ENCODE measurements around the gene ITGAE.

Gene ITGAE

GRCh38 chr17:3805581-3805980 is 4.6 kb upstream of the ITGAE start:
- no peak overlapping the region for H3K27ac ChIP-seq (ENCODE audit: low read depth in 2 of 2, low read length in 2 of 2)
- peaks cover 26 to 30% of the 10 kb centered on the region in 2 donors for H3K36me3 ChIP-seq (ENCODE audit: control insufficient read depth in 2 of 2, insufficient read depth in 2 of 2, low read length in 2 of 2)

GRCh38 chr17:3804503-3804931 is 3.5 kb upstream of the ITGAE start:
- Histone ChIP-seq H3K9ac (ENCODE audit: low read depth in 1 of 2, low read length in 2 of 2) (no peak overlapping the region), H3K4me1 (ENCODE audit: control insufficient read depth in 2 of 2, insufficient read depth in 2 of 2, low read length in 2 of 2) (peaks cover 0 to 4% of the 10 kb centered on the region in 2 donors)

More at GRCh38 chr17:3805581-3805980, 4.6 kb upstream of the ITGAE start:
- Histone ChIP-seq H3K9me3 (ENCODE audit: control insufficient read depth in 2 of 2, low read length in 2 of 2) (no peaks in the 10 kb centered on the region), H3K27me3 (ENCODE audit: control insufficient read depth in 2 of 2, insufficient read depth in 2 of 2, low read length in 2 of 2) (no peaks in the 10 kb centered on the region), H3K4me3 (ENCODE audit: low read length in 2 of 2) (no peak overlapping the region), H3K4me1 (ENCODE audit: control insufficient read depth in 2 of 2, insufficient read depth in 2 of 2, low read length in 2 of 2) (peaks cover 0 to 4% of the 10 kb centered on the region in 2 donors), H3K9ac (ENCODE audit: low read depth in 1 of 2, low read length in 2 of 2) (no peak overlapping the region)

GRCh38 chr17:3803308-3803640 is 2.3 kb upstream of the ITGAE start:
- Histone ChIP-seq H3K36me3 (ENCODE audit: control insufficient read depth in 2 of 2, insufficient read depth in 2 of 2, low read length in 2 of 2) (peaks cover 14 to 18% of the 10 kb centered on the region in 2 donors), H3K9me3 (ENCODE audit: control insufficient read depth in 2 of 2, low read length in 2 of 2) (no peaks in the 10 kb centered on the region), H3K4me3 (ENCODE audit: low read length in 2 of 2) (no peak overlapping the region), H3K27ac (ENCODE audit: low read depth in 2 of 2, low read length in 2 of 2) (no peak overlapping the region), H3K27me3 (ENCODE audit: control insufficient read depth in 2 of 2, insufficient read depth in 2 of 2, low read length in 2 of 2) (no peaks in the 10 kb centered on the region), H3K9ac (ENCODE audit: low read depth in 1 of 2, low read length in 2 of 2) (no peak overlapping the region), H3K4me1 (ENCODE audit: control insufficient read depth in 2 of 2, insufficient read depth in 2 of 2, low read length in 2 of 2) (peaks cover 0 to 4% of the 10 kb centered on the region in 2 donors)

More at GRCh38 chr17:3804503-3804931, 3.5 kb upstream of the ITGAE start:
- H3K9me3 ChIP-seq (ENCODE audit: control insufficient read depth in 2 of 2, low read length in 2 of 2), result no peaks in the 10 kb centered on the region
- no peaks in the 10 kb centered on the region for H3K27me3 ChIP-seq (ENCODE audit: control insufficient read depth in 2 of 2, insufficient read depth in 2 of 2, low read length in 2 of 2)
- peaks cover 18 to 22% of the 10 kb centered on the region in 2 donors for H3K36me3 ChIP-seq (ENCODE audit: control insufficient read depth in 2 of 2, insufficient read depth in 2 of 2, low read length in 2 of 2)
- no peak overlapping the region for H3K4me3 ChIP-seq (ENCODE audit: low read length in 2 of 2)
- H3K27ac ChIP-seq (ENCODE audit: low read depth in 2 of 2, low read length in 2 of 2), result no peak overlapping the region

- Histone ChIP-seq H3K4me1 (ENCODE audit: control insufficient read depth in 2 of 2, insufficient read depth in 2 of 2, low read length in 2 of 2) (peaks cover 0 to 4% of the 10 kb centered on the region in 2 donors), H3K27me3 (ENCODE audit: control insufficient read depth in 2 of 2, insufficient read depth in 2 of 2, low read length in 2 of 2) (no peaks in the 10 kb centered on the region), H3K36me3 (ENCODE audit: control insufficient read depth in 2 of 2, insufficient read depth in 2 of 2, low read length in 2 of 2) (peaks cover 8 to 12% of the 10 kb centered on the region in 2 donors), H3K9ac (ENCODE audit: low read depth in 1 of 2, low read length in 2 of 2) (no peak overlapping the region), H3K4me3 (ENCODE audit: low read length in 2 of 2) (no peak overlapping the region), H3K9me3 (ENCODE audit: control insufficient read depth in 2 of 2, low read length in 2 of 2) (no peaks in the 10 kb centered on the region), H3K27ac (ENCODE audit: low read depth in 2 of 2, low read length in 2 of 2) (no peak overlapping the region)
Measured at GRCh38 chr17:3802461-3803307, 1.7 kb upstream of the ITGAE start.

DNA sequence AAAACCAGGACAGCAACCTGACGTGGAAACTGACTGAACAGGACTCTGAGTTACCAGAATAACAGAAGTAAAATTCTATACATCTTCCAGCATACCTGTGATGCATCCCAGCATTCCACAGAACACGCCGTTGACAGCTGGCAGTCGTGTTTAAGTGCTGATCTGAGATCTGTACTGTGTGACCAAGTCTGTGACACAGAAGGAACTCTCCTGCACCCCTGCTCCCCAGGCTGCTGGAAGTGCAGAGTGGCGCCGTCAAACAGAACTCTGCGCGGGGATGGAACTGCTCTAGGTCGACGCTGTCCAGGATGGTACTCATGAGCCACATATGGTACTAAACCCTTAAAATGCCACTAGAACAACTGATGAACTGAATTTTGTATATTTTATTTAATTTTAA is 804 bp upstream of the ITGAE start:
- Histone ChIP-seq H3K4me1 (ENCODE audit: control insufficient read depth in 2 of 2, insufficient read depth in 2 of 2, low read length in 2 of 2) (peaks cover 0 to 4% of the 10 kb centered on the region in 2 donors), H3K9me3 (ENCODE audit: control insufficient read depth in 2 of 2, low read length in 2 of 2) (no peaks in the 10 kb centered on the region), H3K9ac (ENCODE audit: low read depth in 1 of 2, low read length in 2 of 2) (no peak overlapping the region), H3K4me3 (ENCODE audit: low read length in 2 of 2) (no peak overlapping the region), H3K27ac (ENCODE audit: low read depth in 2 of 2, low read length in 2 of 2) (no peak overlapping the region), H3K27me3 (ENCODE audit: control insufficient read depth in 2 of 2, insufficient read depth in 2 of 2, low read length in 2 of 2) (no peaks in the 10 kb centered on the region), H3K36me3 (ENCODE audit: control insufficient read depth in 2 of 2, insufficient read depth in 2 of 2, low read length in 2 of 2) (peaks cover under 1 to 3% of the 10 kb centered on the region in 2 donors)

GRCh38 chr17:3801347-3801746 is 359 bp upstream of the ITGAE start:
- Histone ChIP-seq H3K9ac (ENCODE audit: low read depth in 1 of 2, low read length in 2 of 2) (no peak overlapping the region), H3K36me3 (ENCODE audit: control insufficient read depth in 2 of 2, insufficient read depth in 2 of 2, low read length in 2 of 2) (peaks cover 0 to under 1% of the 10 kb centered on the region in 2 donors), H3K4me3 (ENCODE audit: low read length in 2 of 2) (no peak overlapping the region), H3K9me3 (ENCODE audit: control insufficient read depth in 2 of 2, low read length in 2 of 2) (no peaks in the 10 kb centered on the region), H3K27ac (ENCODE audit: low read depth in 2 of 2, low read length in 2 of 2) (no peak overlapping the region), H3K4me1 (ENCODE audit: control insufficient read depth in 2 of 2, insufficient read depth in 2 of 2, low read length in 2 of 2) (peaks cover 0 to 4% of the 10 kb centered on the region in 2 donors), H3K27me3 (ENCODE audit: control insufficient read depth in 2 of 2, insufficient read depth in 2 of 2, low read length in 2 of 2) (no peaks in the 10 kb centered on the region)

DNA sequence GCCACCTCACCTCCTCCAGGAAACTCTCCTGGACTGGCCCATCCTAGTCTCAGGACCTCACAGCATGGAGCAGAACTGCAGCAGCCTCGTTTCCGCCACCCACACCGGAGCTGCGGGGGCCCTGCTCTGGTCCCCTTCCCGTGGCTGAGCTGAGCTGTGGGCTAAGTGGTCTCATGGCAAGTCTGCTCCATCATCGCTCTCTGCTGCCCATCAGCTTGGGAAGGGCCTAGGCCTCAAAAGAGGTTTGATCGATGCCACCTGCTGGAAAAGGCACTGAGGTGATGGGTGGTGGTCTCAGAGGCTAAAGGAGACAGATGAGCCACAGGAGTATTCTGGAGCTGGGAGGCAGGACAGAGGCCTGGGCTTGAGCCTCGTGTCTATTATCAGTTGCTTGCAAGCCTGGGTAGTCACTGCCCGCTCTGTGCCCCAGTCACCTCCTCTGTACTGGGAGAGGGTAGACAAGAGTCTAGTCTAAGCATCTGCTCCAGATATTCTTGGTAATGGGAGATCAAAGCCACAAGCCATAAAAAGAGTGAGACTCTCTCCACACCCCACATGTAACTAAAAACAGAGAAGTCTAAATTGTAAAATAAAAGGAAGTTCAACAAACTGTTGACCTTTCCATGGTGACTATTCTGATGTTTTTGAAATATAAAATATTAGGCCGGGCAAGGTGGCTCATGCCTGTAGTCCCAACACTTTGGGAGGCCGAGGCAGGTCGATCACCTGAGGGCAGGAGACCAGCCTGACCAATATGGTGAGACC is 1.6 kb downstream of the ITGAE start:
- Histone ChIP-seq H3K4me1 (ENCODE audit: control insufficient read depth in 2 of 2, insufficient read depth in 2 of 2, low read length in 2 of 2) (peaks cover 0 to 2% of the 10 kb centered on the region in 2 donors), H3K4me3 (ENCODE audit: low read length in 2 of 2) (peak overlapping the region in 1 of 2 donors; percentile 3), H3K36me3 (ENCODE audit: control insufficient read depth in 2 of 2, insufficient read depth in 2 of 2, low read length in 2 of 2) (no peaks in the 10 kb centered on the region), H3K27ac (ENCODE audit: low read depth in 2 of 2, low read length in 2 of 2) (peak overlapping the region in 1 of 2 donors; percentile 23), H3K9ac (ENCODE audit: low read depth in 1 of 2, low read length in 2 of 2) (peak overlapping the region in 1 of 2 donors; percentile 6), H3K27me3 (ENCODE audit: control insufficient read depth in 2 of 2, insufficient read depth in 2 of 2, low read length in 2 of 2) (no peaks in the 10 kb centered on the region), H3K9me3 (ENCODE audit: control insufficient read depth in 2 of 2, low read length in 2 of 2) (no peaks in the 10 kb centered on the region)

GRCh38 chr17:3798273-3799180 is 2.5 kb downstream of the ITGAE start:
- no peak overlapping the region for H3K9ac ChIP-seq (ENCODE audit: low read depth in 1 of 2, low read length in 2 of 2)
- no peaks in the 10 kb centered on the region for H3K27me3 ChIP-seq (ENCODE audit: control insufficient read depth in 2 of 2, insufficient read depth in 2 of 2, low read length in 2 of 2)
- H3K27ac ChIP-seq (ENCODE audit: low read depth in 2 of 2, low read length in 2 of 2), result peak overlapping the region in 1 of 2 donors; percentile 23
- no peaks in the 10 kb centered on the region for H3K36me3 ChIP-seq (ENCODE audit: control insufficient read depth in 2 of 2, insufficient read depth in 2 of 2, low read length in 2 of 2)
- H3K4me1 ChIP-seq (ENCODE audit: control insufficient read depth in 2 of 2, insufficient read depth in 2 of 2, low read length in 2 of 2), result peaks cover 0 to 2% of the 10 kb centered on the region in 2 donors
- peak overlapping the region in 1 of 2 donors; percentile 3 for H3K4me3 ChIP-seq (ENCODE audit: low read length in 2 of 2)
- no peaks in the 10 kb centered on the region for H3K9me3 ChIP-seq (ENCODE audit: control insufficient read depth in 2 of 2, low read length in 2 of 2)

DNA sequence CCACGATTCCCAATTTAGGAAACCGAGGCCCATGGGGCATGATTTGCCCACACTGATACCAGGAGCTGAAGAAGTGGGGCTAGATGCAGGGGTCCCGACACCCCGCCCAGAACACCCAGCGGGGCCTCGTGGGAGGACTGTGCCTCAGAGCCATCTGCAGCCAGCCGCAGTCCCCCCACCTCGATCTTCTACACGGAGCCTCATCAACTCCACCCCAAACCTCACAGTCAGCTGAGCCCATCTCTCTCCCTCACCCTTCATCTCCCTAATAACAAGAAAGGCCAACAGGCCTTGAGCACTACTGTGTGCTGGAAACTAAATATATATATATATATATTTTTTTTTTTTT is 4.2 kb downstream of the ITGAE start:
- no peak overlapping the region for H3K27ac ChIP-seq (ENCODE audit: low read depth in 2 of 2, low read length in 2 of 2)
- H3K9me3 ChIP-seq (ENCODE audit: control insufficient read depth in 2 of 2, low read length in 2 of 2), result no peaks in the 10 kb centered on the region
- peaks cover 0 to 2% of the 10 kb centered on the region in 2 donors for H3K4me1 ChIP-seq (ENCODE audit: control insufficient read depth in 2 of 2, insufficient read depth in 2 of 2, low read length in 2 of 2)
- H3K9ac ChIP-seq (ENCODE audit: low read depth in 1 of 2, low read length in 2 of 2), result peak overlapping the region in 1 of 2 donors; percentile 24
- no peaks in the 10 kb centered on the region for H3K36me3 ChIP-seq (ENCODE audit: control insufficient read depth in 2 of 2, insufficient read depth in 2 of 2, low read length in 2 of 2)
- no peak overlapping the region for H3K4me3 ChIP-seq (ENCODE audit: low read length in 2 of 2)
- no peaks in the 10 kb centered on the region for H3K27me3 ChIP-seq (ENCODE audit: control insufficient read depth in 2 of 2, insufficient read depth in 2 of 2, low read length in 2 of 2)
